Activated CD8-positive, alpha-beta memory T cell treated with anti-CD3 and anti-CD28 coated beads for 36 hours (primary cell): ENCODE data around the gene ADGRG1. TPM values are rescaled to one million over a fixed set of nuclear protein-coding genes. Genes with fewer than 3 reads are reported as not detected.

Source experiments
- CTCF ChIA-PET: fragments of 350-600 bp; sonication (Branson Sonifier 250); formaldehyde crosslinking; loops from one replicate; lab custom pipeline; 2021; ENCODE audit warnings: antibody characterized with exemption; lab: Charles Lee
- POLR2A ChIA-PET: fragments of 350-600 bp; sonication (Branson Sonifier 250); formaldehyde crosslinking; loops from one replicate; lab custom pipeline; 2021; ENCODE audit warnings: antibody characterized with exemption; lab: Charles Lee
- total RNA-seq, 2 experiments: library from RNA; stranded (reverse); gene quantifications; one replicate each; pipeline ENCODE4 v1.2.3, GENCODE V29; 2021

ADGRG1 gene
- total RNA-seq, 2 experiments from 2014 or later, result 21.0 to 23.0 TPM

- POLR2A ChIA-PET, result no interaction called here
- CTCF ChIA-PET, result no interaction called here
Observed at GRCh38 chr16:57624806-57625500, 3.5 kb upstream of the ADGRG1 start.

GRCh38 chr16:57626420-57627170 is 1.8 kb upstream of the ADGRG1 start:
- CTCF ChIA-PET, result interaction anchor here (1.2 kb wide), 1 partner anchor 8 kb away, joined by 4 read pairs; no protein-coding TSS in a partner anchor
- POLR2A ChIA-PET, result no interaction called here

GRCh38 chr16:57627184-57627871 is 1.1 kb upstream of the ADGRG1 start:
- CTCF ChIA-PET, result interaction anchor here (0.9 to 2.2 kb wide), 5 partner anchors 9 to 50 kb away, joined by 3 to 6 read pairs (median 4); no protein-coding TSS in a partner anchor
- POLR2A ChIA-PET, result no interaction called here

GRCh38 chr16:57628783-57629293 is 408 bp downstream of the ADGRG1 start:
- POLR2A ChIA-PET, result no interaction called here

GRCh38 chr16:57629516-57630406 is 1.3 kb downstream of the ADGRG1 start:
- CTCF ChIA-PET, result interaction anchor here (0.9 to 1.8 kb wide), 2 partner anchors 20 to 53 kb away, joined by 3 to 7 read pairs; no protein-coding TSS in a partner anchor

More at GRCh38 chr16:57628783-57629293, 408 bp downstream of the ADGRG1 start:
- CTCF ChIA-PET, result interaction anchor here (0.6 to 2.2 kb wide), 7 partner anchors 19 to 379 kb away, joined by 3 to 7 read pairs (median 3); no protein-coding TSS in a partner anchor

GRCh38 chr16:57630407-57630797 is 2.0 kb downstream of the ADGRG1 start:
- POLR2A ChIA-PET, result no interaction called here
- CTCF ChIA-PET, result interaction anchor here (0.9 kb wide), 1 partner anchor 54 kb away, joined by 3 read pairs; no protein-coding TSS in a partner anchor

More at GRCh38 chr16:57629516-57630406, 1.3 kb downstream of the ADGRG1 start:
- POLR2A ChIA-PET, result no interaction called here

- ChIA-PET POLR2A (no interaction called here), CTCF (interaction anchor here (1.5 kb wide), 1 partner anchor 16 kb away, joined by 3 read pairs; no protein-coding TSS in a partner anchor)
Observed at GRCh38 chr16:57630931-57631845, 2.8 kb downstream of the ADGRG1 start.

GRCh38 chr16:57632568-57632967 is 4.1 kb downstream of the ADGRG1 start:
- CTCF ChIA-PET, result interaction anchor here (0.9 to 1.0 kb wide), 3 partner anchors 16 to 42 kb away, joined by 3 to 5 read pairs (median 3); no protein-coding TSS in a partner anchor

GRCh38 chr16:57633383-57634064 is 5.1 kb downstream of the ADGRG1 start:
- POLR2A ChIA-PET, result no interaction called here
- CTCF ChIA-PET, result interaction anchor here (0.9 to 1.0 kb wide), 3 partner anchors 15 to 43 kb away, joined by 3 to 5 read pairs (median 3); no protein-coding TSS in a partner anchor

More at GRCh38 chr16:57632568-57632967, 4.1 kb downstream of the ADGRG1 start:
- POLR2A ChIA-PET, result no interaction called here

- ChIA-PET CTCF (interaction anchor here (0.6 to 2.1 kb wide), 3 partner anchors 15 to 57 kb away, joined by 3 to 9 read pairs (median 4); no protein-coding TSS in a partner anchor), POLR2A (no interaction called here)
Observed at GRCh38 chr16:57634171-57634570, 5.7 kb downstream of the ADGRG1 start.

GRCh38 chr16:57635266-57636097 is 7.1 kb downstream of the ADGRG1 start:
- POLR2A ChIA-PET, result no interaction called here
- CTCF ChIA-PET, result interaction anchor here (0.6 to 2.1 kb wide), 3 partner anchors 13 to 58 kb away, joined by 3 to 9 read pairs (median 4); no protein-coding TSS in a partner anchor

GRCh38 chr16:57636184-57636583 is 7.8 kb downstream of the ADGRG1 start:
- CTCF ChIA-PET, result interaction anchor here (2.1 kb wide), 1 partner anchor 13 kb away, joined by 9 read pairs; no protein-coding TSS in a partner anchor
- POLR2A ChIA-PET, result no interaction called here

- POLR2A ChIA-PET, result interaction anchor here (0.5 kb wide), 1 partner anchor 544 kb away, joined by 3 read pairs; no protein-coding TSS in a partner anchor
- CTCF ChIA-PET, result interaction anchor here (1.4 to 3.1 kb wide), 3 partner anchors 11 to 46 kb away, joined by 3 to 28 read pairs (median 3); no protein-coding TSS in a partner anchor
Observed at GRCh38 chr16:57637020-57637419, 8.6 kb downstream of the ADGRG1 start.

GRCh38 chr16:57637424-57637823 is 9.0 kb downstream of the ADGRG1 start:
- CTCF ChIA-PET, result interaction anchor here (1.4 to 3.1 kb wide), 3 partner anchors 11 to 46 kb away, joined by 3 to 28 read pairs (median 3); no protein-coding TSS in a partner anchor
- POLR2A ChIA-PET, result interaction anchor here (0.5 kb wide), 1 partner anchor 544 kb away, joined by 3 read pairs; no protein-coding TSS in a partner anchor

GRCh38 chr16:57637965-57638364 is 9.5 kb downstream of the ADGRG1 start:
- ChIA-PET CTCF (interaction anchor here (1.4 to 3.1 kb wide), 3 partner anchors 10 to 47 kb away, joined by 3 to 28 read pairs (median 3); no protein-coding TSS in a partner anchor), POLR2A (no interaction called here)
